Panc1 (cell line): ENCODE data around the gene STOM. TPM values are rescaled to one million over a fixed set of nuclear protein-coding genes. Genes with fewer than 3 reads are reported as not detected.

Experiments
- ATAC-seq: fragments of 200-7000 bp; cut with Tn5 transposase; 2 replicates; pipeline ENCODE4 v1.9.1; 2020; ENCODE audit warnings: mild to moderate bottlenecking, moderate library complexity
- BruUV-seq: library from RNA; stranded (reverse); fragments of 400-500 nt; replicated peaks from 2 replicates; lab custom pipeline; 2021; lab: Mats Ljungman, UMichigan
- CTCF ChIA-PET: fragments of 300-600 bp; sonication (Branson Sonifier 250); formaldehyde crosslinking; loops from one replicate; lab custom pipeline; 2022; ENCODE audit warnings: antibody characterized with exemption; lab: Charles Lee
- POLR2A ChIA-PET: fragments of 300-600 bp; sonication (Branson Sonifier 250); formaldehyde crosslinking; loops from one replicate; lab custom pipeline; 2022; ENCODE audit warnings: antibody characterized with exemption; lab: Charles Lee
- DNase-seq: peaks from one replicate; pipeline ENCODE4 v3.0.0-alpha.2; 2010; ENCODE audit warnings: low read depth, low spot score
- H3K27ac ChIP-seq: 2 replicates; pipeline ENCODE4 v1.5.1; 2011; ENCODE audit warnings: mild to moderate bottlenecking, low read length, inconsistent platforms
- H3K27me3 ChIP-seq: fragments of 200-500 bp; sonication (Bioruptor generic); 2 replicates; pipeline ENCODE4 v1.6.0; 2014; ENCODE audit warnings: low read length, inconsistent platforms; ENCODE audit not compliant: control insufficient read depth, insufficient read depth
- H3K36me3 ChIP-seq: fragments of 200-500 bp; sonication (Bioruptor generic); 2 replicates; pipeline ENCODE4 v1.5.1; 2014; ENCODE audit warnings: inconsistent platforms, mild to moderate bottlenecking, low read length, moderate library complexity; ENCODE audit not compliant: control insufficient read depth, insufficient read depth
- H3K4me1 ChIP-seq: 2 replicates; pipeline ENCODE4 v1.5.1; 2011; ENCODE audit warnings: inconsistent platforms, mild to moderate bottlenecking, low read length, moderate library complexity; ENCODE audit not compliant: control insufficient read depth, insufficient read depth
- H3K4me3 ChIP-seq, 2 experiments: 2 replicates each; pipeline ENCODE4 v1.5.1; 2011 to 2012; ENCODE audit warnings: low read depth in 2 of 2, low read length in 2 of 2, mild to moderate bottlenecking in 2 of 2, inconsistent platforms in 1 of 2, moderate library complexity in 1 of 2
- H3K9me3 ChIP-seq: fragments of 200-500 bp; sonication (Bioruptor generic); 2 replicates; pipeline ENCODE4 v1.5.1; 2014; ENCODE audit warnings: low read depth, mild to moderate bottlenecking, inconsistent platforms, low read length, moderate library complexity; ENCODE audit not compliant: control insufficient read depth, insufficient read depth
- POLR2AphosphoS5 ChIP-seq: IDR thresholded peaks from 2 replicates; pipeline ENCODE4 v1.6.1; 2012; ENCODE audit warnings: mild to moderate bottlenecking, low read depth, low read length, moderate library complexity
- SIN3A ChIP-seq: IDR thresholded peaks from 2 replicates; pipeline ENCODE4 v1.6.1; 2012; ENCODE audit warnings: low read depth, mild to moderate bottlenecking, low read length, moderate library complexity, borderline replicate concordance; ENCODE audit not compliant: insufficient read depth
- TCF7L2 ChIP-seq: IDR thresholded peaks from 2 replicates; pipeline ENCODE4 v1.6.1; 2011; ENCODE audit warnings: mild to moderate bottlenecking, low read depth, low read length, inconsistent platforms
- in situ Hi-C: cut with HindIII; loops from 2 replicates; pipeline ENCODE4 v1.10.0; 2016; ENCODE audit warnings: low sequenced_read_pairs, low pct_unique_long_range_greater_than_20kb
- intact Hi-C: fragments of 100-400 bp; cut with micrococcal nuclease; formaldehyde crosslinking; loops from one replicate; pipeline ENCODE4 v1.10.0; 2022; ENCODE audit not compliant: unreplicated experiment
- total RNA-seq: library from RNA; stranded (reverse); gene quantifications from one replicate; pipeline ENCODE4 v1.2.1, GENCODE V29; 2021; ENCODE audit not compliant: unreplicated experiment
- TF ChIP-seq, protein P1 (sequence below): fragments of 450-650 bp; IDR thresholded peaks from 2 replicates; pipeline ENCODE4 v1.5.1; 2017; ENCODE audit warnings: mild to moderate bottlenecking
- TF ChIP-seq, protein P2 (sequence below), 2 experiments: IDR thresholded peaks; 2 replicates each; pipeline ENCODE4 v1.6.1; 2011 to 2012; ENCODE audit warnings: low read depth in 2 of 2, control low read depth in 1 of 2, low read length in 1 of 2, mild to moderate bottlenecking in 1 of 2, moderate library complexity in 1 of 2; ENCODE audit not compliant: insufficient read depth in 1 of 2

The STOM gene
- total RNA-seq, 1 experiment from 2014 or later: 81.2 TPM

DNA sequence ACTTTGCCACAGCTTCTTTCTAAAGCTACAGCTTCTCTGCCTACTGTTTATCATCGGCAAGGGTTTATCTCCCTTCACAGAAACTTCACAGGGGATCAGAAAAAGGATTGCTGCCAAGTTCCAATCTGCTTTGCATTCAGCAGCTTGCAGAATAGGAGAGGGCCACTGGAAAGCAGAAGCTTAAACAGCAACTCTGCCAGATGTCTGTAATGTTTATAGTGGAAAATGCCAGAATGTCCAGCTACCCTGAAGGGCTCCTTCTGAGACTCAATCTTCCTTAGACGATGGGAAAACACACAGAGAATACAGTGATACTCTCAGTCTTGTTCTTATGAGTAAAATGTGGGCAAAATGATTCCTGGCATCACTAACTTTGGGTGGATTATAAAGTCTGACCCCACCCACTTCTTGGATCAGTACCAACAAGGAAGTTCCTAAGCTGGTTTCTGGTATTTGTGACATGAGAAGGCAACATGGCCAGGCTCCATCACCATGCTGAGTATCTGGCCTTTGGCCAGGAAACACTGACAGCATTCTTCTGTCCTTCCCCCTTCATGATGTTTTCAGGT lies 19.0 kb downstream of the STOM start:
- ATAC-seq: no peak
- Histone ChIP-seq H3K27ac (no peak overlapping the region), H3K27me3 (no peaks in the 10 kb centered on the region), H3K9me3 (no peaks in the 10 kb centered on the region), H3K4me1 (no peaks in the 10 kb centered on the region; the same call in 1 of the 2 replicates), H3K36me3 (peaks cover 19% of the 10 kb centered on the region), H3K4me3 (no peak overlapping the region)
- in situ Hi-C loops: no loop called here
- intact Hi-C loops: no loop called here
- TF ChIP-seq, protein P1, sequence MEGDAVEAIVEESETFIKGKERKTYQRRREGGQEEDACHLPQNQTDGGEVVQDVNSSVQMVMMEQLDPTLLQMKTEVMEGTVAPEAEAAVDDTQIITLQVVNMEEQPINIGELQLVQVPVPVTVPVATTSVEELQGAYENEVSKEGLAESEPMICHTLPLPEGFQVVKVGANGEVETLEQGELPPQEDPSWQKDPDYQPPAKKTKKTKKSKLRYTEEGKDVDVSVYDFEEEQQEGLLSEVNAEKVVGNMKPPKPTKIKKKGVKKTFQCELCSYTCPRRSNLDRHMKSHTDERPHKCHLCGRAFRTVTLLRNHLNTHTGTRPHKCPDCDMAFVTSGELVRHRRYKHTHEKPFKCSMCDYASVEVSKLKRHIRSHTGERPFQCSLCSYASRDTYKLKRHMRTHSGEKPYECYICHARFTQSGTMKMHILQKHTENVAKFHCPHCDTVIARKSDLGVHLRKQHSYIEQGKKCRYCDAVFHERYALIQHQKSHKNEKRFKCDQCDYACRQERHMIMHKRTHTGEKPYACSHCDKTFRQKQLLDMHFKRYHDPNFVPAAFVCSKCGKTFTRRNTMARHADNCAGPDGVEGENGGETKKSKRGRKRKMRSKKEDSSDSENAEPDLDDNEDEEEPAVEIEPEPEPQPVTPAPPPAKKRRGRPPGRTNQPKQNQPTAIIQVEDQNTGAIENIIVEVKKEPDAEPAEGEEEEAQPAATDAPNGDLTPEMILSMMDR: no peak
- TF ChIP-seq, protein P2, sequence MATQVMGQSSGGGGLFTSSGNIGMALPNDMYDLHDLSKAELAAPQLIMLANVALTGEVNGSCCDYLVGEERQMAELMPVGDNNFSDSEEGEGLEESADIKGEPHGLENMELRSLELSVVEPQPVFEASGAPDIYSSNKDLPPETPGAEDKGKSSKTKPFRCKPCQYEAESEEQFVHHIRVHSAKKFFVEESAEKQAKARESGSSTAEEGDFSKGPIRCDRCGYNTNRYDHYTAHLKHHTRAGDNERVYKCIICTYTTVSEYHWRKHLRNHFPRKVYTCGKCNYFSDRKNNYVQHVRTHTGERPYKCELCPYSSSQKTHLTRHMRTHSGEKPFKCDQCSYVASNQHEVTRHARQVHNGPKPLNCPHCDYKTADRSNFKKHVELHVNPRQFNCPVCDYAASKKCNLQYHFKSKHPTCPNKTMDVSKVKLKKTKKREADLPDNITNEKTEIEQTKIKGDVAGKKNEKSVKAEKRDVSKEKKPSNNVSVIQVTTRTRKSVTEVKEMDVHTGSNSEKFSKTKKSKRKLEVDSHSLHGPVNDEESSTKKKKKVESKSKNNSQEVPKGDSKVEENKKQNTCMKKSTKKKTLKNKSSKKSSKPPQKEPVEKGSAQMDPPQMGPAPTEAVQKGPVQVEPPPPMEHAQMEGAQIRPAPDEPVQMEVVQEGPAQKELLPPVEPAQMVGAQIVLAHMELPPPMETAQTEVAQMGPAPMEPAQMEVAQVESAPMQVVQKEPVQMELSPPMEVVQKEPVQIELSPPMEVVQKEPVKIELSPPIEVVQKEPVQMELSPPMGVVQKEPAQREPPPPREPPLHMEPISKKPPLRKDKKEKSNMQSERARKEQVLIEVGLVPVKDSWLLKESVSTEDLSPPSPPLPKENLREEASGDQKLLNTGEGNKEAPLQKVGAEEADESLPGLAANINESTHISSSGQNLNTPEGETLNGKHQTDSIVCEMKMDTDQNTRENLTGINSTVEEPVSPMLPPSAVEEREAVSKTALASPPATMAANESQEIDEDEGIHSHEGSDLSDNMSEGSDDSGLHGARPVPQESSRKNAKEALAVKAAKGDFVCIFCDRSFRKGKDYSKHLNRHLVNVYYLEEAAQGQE (IDR thresholded peaks at IDR 0.05; ENCODE audit: insufficient read depth in 1 of 2, low read depth in 2 of 2, low read length in 1 of 2): no peak
- no peak for TF ChIP-seq TCF7L2
- no peak for TF ChIP-seq SIN3A
- no peak for TF ChIP-seq POLR2AphosphoS5
- CTCF ChIA-PET: no interaction called here
- POLR2A ChIA-PET: no interaction called here
- no peak for DNase-seq
- BruUV-seq: no TSS peak

DNA sequence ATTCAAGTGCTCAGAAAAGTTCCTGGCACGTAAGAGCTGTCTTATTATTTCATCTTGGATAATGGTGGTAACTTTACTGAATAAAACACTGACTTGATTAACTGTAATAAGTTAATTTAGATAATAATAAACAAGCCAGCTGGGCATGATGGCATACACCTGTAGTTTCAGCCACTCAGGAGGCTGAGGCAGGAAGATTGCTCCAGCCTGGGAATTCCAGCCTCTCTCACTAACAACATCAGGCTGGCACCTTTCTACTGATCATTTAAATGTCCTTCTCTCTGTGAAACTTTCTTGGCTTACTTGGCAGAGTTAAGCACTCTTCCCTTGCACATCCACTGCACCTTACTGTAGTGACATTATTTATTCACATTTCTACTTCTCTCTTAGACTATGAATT lies 20.0 kb downstream of the STOM start:
- no peak for DNase-seq
- TF ChIP-seq, protein P2 (IDR thresholded peaks at IDR 0.05; ENCODE audit: insufficient read depth in 1 of 2, low read depth in 2 of 2, low read length in 1 of 2): no peak
- TF ChIP-seq POLR2AphosphoS5 (no peak), SIN3A (no peak), TCF7L2 (no peak)
- TF ChIP-seq, protein P1: no peak
- no peak for ATAC-seq
- Histone ChIP-seq H3K27ac (no peak overlapping the region), H3K9me3 (no peaks in the 10 kb centered on the region), H3K4me1 (no peaks in the 10 kb centered on the region; the same call in 1 of the 2 replicates), H3K27me3 (no peaks in the 10 kb centered on the region), H3K4me3 (no peak overlapping the region), H3K36me3 (peaks cover 19% of the 10 kb centered on the region)
- no TSS peak for BruUV-seq
- in situ Hi-C loops (no loop called here), intact Hi-C loops (no loop called here)
- ChIA-PET POLR2A (no interaction called here), CTCF (no interaction called here)
